DND-41 (cell line): ENCODE data around the gene PARN.
"Not testable (repeated sequence)": the region's sequence is repeated elsewhere in the genome, so short reads cannot be mapped to it uniquely, and the experiment has no call there.

Experiments used
- ATAC-seq: fragments of 200-7000 bp; cut with Tn5 transposase; 3 replicates; pipeline ENCODE4 v1.9.1; 2021; ENCODE audit warnings: low read depth; ENCODE audit not compliant: insufficient read depth
- DNase-seq: peaks from one replicate; pipeline ENCODE4 v3.0.0-alpha.2; 2020
- H2AFZ ChIP-seq: 2 replicates; pipeline ENCODE4 v1.6.0; 2012; ENCODE audit warnings: low read depth, low read length
- H3K27ac ChIP-seq: 2 replicates; pipeline ENCODE4 v1.5.1; 2012; ENCODE audit warnings: low read length, inconsistent platforms
- H3K27me3 ChIP-seq: fragments of 200-600 bp; sonication (generic); 2 replicates; pipeline ENCODE4 v1.6.0; 2012; ENCODE audit warnings: low read length, mild to moderate bottlenecking, inconsistent platforms; ENCODE audit not compliant: insufficient read depth, poor library complexity
- H3K36me3 ChIP-seq: 2 replicates; pipeline ENCODE4 v1.5.1; 2012; ENCODE audit warnings: low read length, inconsistent platforms; ENCODE audit not compliant: insufficient read depth
- H3K4me1 ChIP-seq: 2 replicates; pipeline ENCODE4 v1.5.1; 2012; ENCODE audit warnings: mild to moderate bottlenecking, low read length; ENCODE audit not compliant: insufficient read depth
- H3K4me2 ChIP-seq: 2 replicates; pipeline ENCODE4 v1.6.0; 2012; ENCODE audit warnings: mild to moderate bottlenecking, moderate library complexity, low read length, inconsistent platforms; ENCODE audit not compliant: insufficient read depth
- H3K4me3 ChIP-seq, 2 experiments: fragments of 200-600 bp in 1 of 2; shearing (Covaris generic) in 1 of 2; 2 replicates each; pipeline ENCODE4 v1.5.1; 2012 to 2016; ENCODE audit warnings: inconsistent platforms in 2 of 2, low read length in 2 of 2, mild to moderate bottlenecking in 2 of 2, low read depth in 1 of 2, moderate library complexity in 1 of 2
- H3K79me2 ChIP-seq: 2 replicates; pipeline ENCODE4 v1.6.0; 2012; ENCODE audit warnings: low read length, inconsistent platforms; ENCODE audit not compliant: insufficient read depth
- H3K9ac ChIP-seq: 2 replicates; pipeline ENCODE4 v1.6.0; 2012; ENCODE audit warnings: low read depth, mild to moderate bottlenecking, inconsistent platforms, low read length, moderate library complexity
- H3K9me3 ChIP-seq: 2 replicates; pipeline ENCODE4 v1.5.1; 2012; ENCODE audit warnings: low read length, moderate library complexity, mild to moderate bottlenecking, inconsistent platforms; ENCODE audit not compliant: insufficient read depth, severe bottlenecking
- H4K20me1 ChIP-seq: 2 replicates; pipeline ENCODE4 v1.6.0; 2012; ENCODE audit warnings: low read length; ENCODE audit not compliant: insufficient read depth
- EZH2 ChIP-seq: IDR thresholded peaks from 3 replicates; pipeline ENCODE4 v1.6.1; 2012; ENCODE audit warnings: borderline replicate concordance, low read depth, mild to moderate bottlenecking, moderate library complexity, low read length, inconsistent platforms; ENCODE audit not compliant: severe bottlenecking
- TF ChIP-seq, protein P1 (sequence below): IDR thresholded peaks from 2 replicates; pipeline ENCODE4 v1.5.1; 2012; ENCODE audit warnings: borderline replicate concordance, low read length, moderate library complexity, mild to moderate bottlenecking; ENCODE audit not compliant: poor library complexity, severe bottlenecking; ENCODE audit errors: extremely low read depth

The PARN gene

DNA sequence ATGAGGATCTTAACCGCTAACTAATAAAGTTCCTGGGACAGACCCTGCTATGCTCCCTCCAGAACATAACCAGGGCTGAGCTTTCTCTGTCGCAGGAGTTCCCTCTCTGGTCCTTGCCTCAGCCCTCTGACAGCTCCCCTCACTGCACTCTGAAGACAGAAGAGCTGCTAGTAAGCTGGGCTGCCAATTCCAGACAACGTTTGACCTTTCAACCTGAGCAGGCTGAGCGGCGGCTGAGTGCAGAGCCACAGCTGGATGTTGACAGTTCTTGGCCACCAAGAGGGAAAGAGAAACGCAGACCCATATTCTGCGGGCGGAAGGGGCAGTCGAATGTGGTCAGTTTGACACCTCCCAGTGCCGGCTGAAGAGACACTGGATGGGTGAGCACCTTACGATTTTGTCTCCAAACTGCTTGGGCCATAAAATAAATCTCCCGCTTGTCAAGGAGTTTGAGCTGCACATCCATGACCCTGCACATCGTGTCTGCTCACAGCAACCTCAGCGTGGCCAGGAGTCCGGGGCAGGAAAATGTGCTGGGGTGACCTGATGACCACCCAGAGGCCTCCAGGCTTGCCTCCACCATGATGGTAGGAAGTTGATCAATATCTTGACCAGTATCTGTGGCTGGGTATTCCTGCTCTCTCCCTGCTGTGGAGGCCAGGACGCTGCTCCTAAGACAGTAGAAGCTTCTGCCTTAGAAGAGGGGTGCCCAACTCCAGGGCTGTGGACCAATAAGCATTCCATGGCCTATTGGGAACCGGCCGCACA, 209.2 kb downstream of the PARN start:
- Histone ChIP-seq H3K9ac (no peak overlapping the region), H3K27ac (no peak overlapping the region), H4K20me1 (no peaks in the 10 kb centered on the region), H3K27me3 (no peaks in the 10 kb centered on the region), H3K79me2 (no peaks in the 10 kb centered on the region), H3K36me3 (no peaks in the 10 kb centered on the region), H3K4me1 (no peaks in the 10 kb centered on the region), H3K4me2 (no peak overlapping the region), H3K4me3 (no peak overlapping the region), H3K9me3 (no peaks in the 10 kb centered on the region), H2AFZ (no peak overlapping the region)
- no peak for DNase-seq
- TF ChIP-seq EZH2 = no peak
- TF ChIP-seq, protein P1, sequence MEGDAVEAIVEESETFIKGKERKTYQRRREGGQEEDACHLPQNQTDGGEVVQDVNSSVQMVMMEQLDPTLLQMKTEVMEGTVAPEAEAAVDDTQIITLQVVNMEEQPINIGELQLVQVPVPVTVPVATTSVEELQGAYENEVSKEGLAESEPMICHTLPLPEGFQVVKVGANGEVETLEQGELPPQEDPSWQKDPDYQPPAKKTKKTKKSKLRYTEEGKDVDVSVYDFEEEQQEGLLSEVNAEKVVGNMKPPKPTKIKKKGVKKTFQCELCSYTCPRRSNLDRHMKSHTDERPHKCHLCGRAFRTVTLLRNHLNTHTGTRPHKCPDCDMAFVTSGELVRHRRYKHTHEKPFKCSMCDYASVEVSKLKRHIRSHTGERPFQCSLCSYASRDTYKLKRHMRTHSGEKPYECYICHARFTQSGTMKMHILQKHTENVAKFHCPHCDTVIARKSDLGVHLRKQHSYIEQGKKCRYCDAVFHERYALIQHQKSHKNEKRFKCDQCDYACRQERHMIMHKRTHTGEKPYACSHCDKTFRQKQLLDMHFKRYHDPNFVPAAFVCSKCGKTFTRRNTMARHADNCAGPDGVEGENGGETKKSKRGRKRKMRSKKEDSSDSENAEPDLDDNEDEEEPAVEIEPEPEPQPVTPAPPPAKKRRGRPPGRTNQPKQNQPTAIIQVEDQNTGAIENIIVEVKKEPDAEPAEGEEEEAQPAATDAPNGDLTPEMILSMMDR = no peak
- ATAC-seq = no peak

DNA sequence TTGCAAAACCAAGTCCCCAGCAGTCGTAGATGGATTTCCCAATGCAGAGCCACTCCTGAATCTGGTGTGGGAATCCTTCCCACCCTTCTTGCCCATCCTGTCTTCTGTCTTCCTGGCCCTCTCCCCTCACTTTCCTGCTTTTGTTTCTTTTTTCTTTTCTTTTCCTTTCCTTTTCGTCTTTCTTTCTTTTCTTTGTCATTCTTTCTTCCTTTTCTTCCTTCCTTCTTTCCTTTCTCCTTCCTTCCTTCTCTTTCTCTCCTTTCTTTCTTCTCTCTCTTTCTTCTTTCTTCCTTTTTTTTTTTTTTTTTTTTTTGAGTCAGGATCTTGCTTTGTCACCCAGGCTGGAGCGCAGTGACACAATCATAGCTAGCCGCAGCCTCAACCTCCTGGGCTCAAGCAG, 209.8 kb downstream of the PARN start:
- H3K79me2 ChIP-seq, DNase-seq, H4K20me1 ChIP-seq, H3K27ac ChIP-seq, H3K36me3 ChIP-seq, H3K27me3 ChIP-seq, H3K9me3 ChIP-seq, H3K4me2 ChIP-seq, H3K4me1 ChIP-seq, H2AFZ ChIP-seq, ATAC-seq, H3K9ac ChIP-seq, H3K4me3 ChIP-seq: not testable (repeated sequence)

DNA sequence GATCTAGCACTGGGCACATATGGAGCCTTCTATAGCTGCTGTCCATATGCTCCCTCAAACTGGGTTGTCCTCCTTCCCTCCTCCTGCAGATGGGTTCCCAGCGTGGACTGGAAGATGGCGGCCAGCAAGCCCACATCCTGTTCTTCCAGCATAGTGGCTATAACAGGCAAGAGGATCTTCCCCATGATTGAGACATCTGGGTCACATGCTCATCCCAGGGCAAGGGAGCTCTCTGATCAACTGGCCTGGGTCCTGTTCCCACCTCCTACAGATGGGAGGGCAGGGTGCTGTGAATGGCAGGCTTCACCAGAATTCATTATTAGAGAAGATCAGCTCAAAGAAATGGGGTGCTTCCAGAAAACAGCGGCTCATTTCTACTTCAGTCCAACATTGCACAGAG, 210.2 kb downstream of the PARN start:
- Histone ChIP-seq H3K79me2 (no peaks in the 10 kb centered on the region), H3K27me3 (no peaks in the 10 kb centered on the region), H3K4me2 (no peak overlapping the region), H3K9ac (no peak overlapping the region), H3K4me1 (no peaks in the 10 kb centered on the region), H3K27ac (no peak overlapping the region), H3K9me3 (no peaks in the 10 kb centered on the region), H2AFZ (no peak overlapping the region), H3K4me3 (no peak overlapping the region), H3K36me3 (no peaks in the 10 kb centered on the region), H4K20me1 (no peaks in the 10 kb centered on the region)
- TF ChIP-seq, protein P1 = no peak
- TF ChIP-seq EZH2 = no peak
- no peak for ATAC-seq
- no peak for DNase-seq

DNA sequence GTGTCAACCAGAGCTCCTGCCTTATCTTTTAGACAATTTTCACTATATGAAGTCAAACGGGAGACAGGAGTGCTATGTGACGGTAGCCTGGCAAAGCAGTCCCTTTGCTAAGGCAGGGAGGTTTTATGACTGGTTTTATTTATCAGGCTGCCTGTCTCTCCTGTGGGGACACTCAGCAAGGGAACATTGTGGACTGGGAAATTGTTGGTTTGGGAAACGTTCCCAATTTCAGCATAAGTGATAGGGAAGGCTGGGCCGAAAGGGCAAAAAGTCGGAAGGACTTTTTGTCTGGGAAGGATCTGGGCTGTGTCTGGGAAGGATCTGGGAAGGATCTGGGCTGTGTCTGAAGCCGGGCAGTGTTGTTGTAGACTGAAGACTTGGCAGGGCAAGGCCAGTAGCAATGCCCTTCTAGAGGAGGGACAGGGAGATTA, 211.2 kb downstream of the PARN start:
- Histone ChIP-seq H4K20me1 (no peaks in the 10 kb centered on the region), H3K4me3 (no peak overlapping the region), H3K27me3 (no peaks in the 10 kb centered on the region), H3K36me3 (no peaks in the 10 kb centered on the region), H3K9me3 (no peaks in the 10 kb centered on the region), H2AFZ (no peak overlapping the region), H3K4me1 (no peaks in the 10 kb centered on the region), H3K4me2 (no peak overlapping the region), H3K9ac (no peak overlapping the region), H3K27ac (no peak overlapping the region), H3K79me2 (no peaks in the 10 kb centered on the region)
- ATAC-seq (no peak), DNase-seq (no peak)
- no peak for TF ChIP-seq EZH2
- TF ChIP-seq, protein P1 = no peak
